ENCODE data around the gene BORCS5.
"Not testable (repeated sequence)": the region's sequence is repeated elsewhere in the genome, so short reads cannot be mapped to it uniquely, and the experiment has no call there.

Gene BORCS5

GRCh38 chr12:12356896-12357718 lies at the start of gene BORCS5:
BORCS5 (plus strand) TSS chr12:12357078; CDS start chr12:12357452, 374 bp downstream.
- peak; percentile 81 for DNase-seq

GRCh38 chr12:12310695-12311094 lies 46.2 kb upstream of the BORCS5 start:
- not testable (repeated sequence) for DNase-seq

GRCh38 chr12:12315838-12316237 lies 41.0 kb upstream of the BORCS5 start:
- DNase-seq, result no peak

- no peak for DNase-seq
These were observed 37.3 kb upstream of the BORCS5 start for GRCh38 chr12:12319451-12320183.

GRCh38 chr12:12323118-12323517 lies 33.8 kb upstream of the BORCS5 start:
- DNase-seq, result no peak

GRCh38 chr12:12323591-12323990 lies 33.3 kb upstream of the BORCS5 start:
- no peak for DNase-seq

GRCh38 chr12:12326262-12326661 lies 30.6 kb upstream of the BORCS5 start:
- no peak for DNase-seq

GRCh38 chr12:12327802-12328201 lies 29.1 kb upstream of the BORCS5 start:
- peak; percentile 24 for DNase-seq

- DNase-seq, result no peak
These were observed 25.6 kb upstream of the BORCS5 start for GRCh38 chr12:12331244-12331771.

- no peak for DNase-seq
These were observed 25.0 kb upstream of the BORCS5 start for GRCh38 chr12:12331896-12332295.

GRCh38 chr12:12333407-12334366 lies 23.2 kb upstream of the BORCS5 start:
- DNase-seq, result no peak

GRCh38 chr12:12334367-12335040 lies 22.4 kb upstream of the BORCS5 start:
- no peak for DNase-seq

GRCh38 chr12:12336049-12336411 lies 20.8 kb upstream of the BORCS5 start:
- no peak for DNase-seq

- DNase-seq, result no peak
These were observed 20.4 kb upstream of the BORCS5 start for GRCh38 chr12:12336511-12336910.

GRCh38 chr12:12338527-12339168 lies 18.2 kb upstream of the BORCS5 start:
- no peak for DNase-seq

GRCh38 chr12:12349711-12350665 lies 6.9 kb upstream of the BORCS5 start, which contains the start of gene MANSC1:
MANSC1 (minus strand) TSS chr12:12350242; CDS start chr12:12343314, 6,928 bp downstream.
- no peak for DNase-seq

GRCh38 chr12:12350868-12351463 lies 5.9 kb upstream of the BORCS5 start:
- no peak for DNase-seq

GRCh38 chr12:12351468-12352185 lies 5.3 kb upstream of the BORCS5 start:
- DNase-seq, result not testable (repeated sequence)

- DNase-seq, result no peak
These were observed 3.6 kb upstream of the BORCS5 start for GRCh38 chr12:12353276-12353675.
